HEK293 (cell line): ENCODE results near the gene THSD4.

Experiments used
- FEZF1 ChIP-seq: fragments of 450-650 bp; formaldehyde crosslinking; IDR thresholded peaks from 2 replicates; pipeline ENCODE4 v1.5.1; 2016; ENCODE audit warnings: missing biosample characterization, missing genetic modification characterization
- HIC1 ChIP-seq: fragments of 450-650 bp; formaldehyde crosslinking; IDR thresholded peaks from 2 replicates; pipeline ENCODE4 v1.5.1; 2016; ENCODE audit warnings: missing biosample characterization, missing genetic modification characterization
- KLF10 ChIP-seq: fragments of 450-650 bp; IDR thresholded peaks from 2 replicates; pipeline ENCODE4 v1.5.1; 2018; ENCODE audit warnings: missing biosample characterization, mild to moderate bottlenecking, missing genetic modification characterization
- MZF1 ChIP-seq: fragments of 450-650 bp; formaldehyde crosslinking; IDR thresholded peaks from 2 replicates; pipeline ENCODE4 v1.5.1; 2017; ENCODE audit warnings: missing biosample characterization, missing genetic modification characterization, borderline replicate concordance
- PRDM1 ChIP-seq: fragments of 450-650 bp; formaldehyde crosslinking; IDR thresholded peaks from 2 replicates; pipeline ENCODE4; 2016; ENCODE audit warnings: missing biosample characterization, missing genetic modification characterization
- SALL2 ChIP-seq: fragments of 450-650 bp; formaldehyde crosslinking; IDR thresholded peaks from 2 replicates; pipeline ENCODE4 v1.5.0; 2017; ENCODE audit warnings: missing biosample characterization, mild to moderate bottlenecking, missing genetic modification characterization, borderline replicate concordance
- SP2 ChIP-seq: fragments of 450-650 bp; formaldehyde crosslinking; IDR thresholded peaks from 2 replicates; pipeline ENCODE4 v1.5.1; 2016; ENCODE audit warnings: missing biosample characterization, missing genetic modification characterization
- ZBTB17 ChIP-seq: fragments of 450-650 bp; formaldehyde crosslinking; IDR thresholded peaks from 2 replicates; pipeline ENCODE4 v1.5.1; 2016; ENCODE audit warnings: missing biosample characterization, missing genetic modification characterization
- ZBTB20 ChIP-seq: fragments of 450-650 bp; formaldehyde crosslinking; IDR thresholded peaks from 2 replicates; pipeline ENCODE4 v1.5.1; 2016; ENCODE audit warnings: missing biosample characterization, missing genetic modification characterization
- ZFP37 ChIP-seq: fragments of 450-650 bp; formaldehyde crosslinking; IDR thresholded peaks from 2 replicates; pipeline ENCODE4 v1.5.1; 2016; ENCODE audit warnings: missing biosample characterization, missing genetic modification characterization
- ZFP69B ChIP-seq: fragments of 450-650 bp; formaldehyde crosslinking; IDR thresholded peaks from 2 replicates; pipeline ENCODE4 v1.5.1; 2016; ENCODE audit warnings: missing biosample characterization, missing genetic modification characterization
- ZNF184 ChIP-seq: fragments of 450-650 bp; IDR thresholded peaks from 2 replicates; pipeline ENCODE4 v1.5.1; 2018; ENCODE audit warnings: missing biosample characterization, mild to moderate bottlenecking, missing genetic modification characterization
- ZNF335 ChIP-seq: fragments of 450-650 bp; formaldehyde crosslinking; conservative IDR thresholded peaks from 2 replicates; pipeline ENCODE4 v1.5.1; 2016; ENCODE audit warnings: missing biosample characterization, missing genetic modification characterization
- ZNF341 ChIP-seq: fragments of 450-650 bp; formaldehyde crosslinking; IDR thresholded peaks from 2 replicates; pipeline ENCODE4; 2016; ENCODE audit warnings: low read depth, missing biosample characterization, missing genetic modification characterization
- ZNF362 ChIP-seq: fragments of 450-650 bp; formaldehyde crosslinking; IDR thresholded peaks from 2 replicates; pipeline ENCODE4 v1.5.1; 2016; ENCODE audit warnings: missing biosample characterization, missing genetic modification characterization
- ZNF366 ChIP-seq: fragments of 450-650 bp; formaldehyde crosslinking; conservative IDR thresholded peaks from 2 replicates; pipeline ENCODE4 v1.5.1; 2016; ENCODE audit warnings: missing biosample characterization, missing genetic modification characterization
- ZNF501 ChIP-seq: fragments of 450-650 bp; formaldehyde crosslinking; IDR thresholded peaks from 2 replicates; pipeline ENCODE4 v1.5.1; 2016; ENCODE audit warnings: missing biosample characterization, missing genetic modification characterization
- ZNF514 ChIP-seq: fragments of 450-650 bp; formaldehyde crosslinking; IDR thresholded peaks from 2 replicates; pipeline ENCODE4 v1.5.1; 2016; ENCODE audit warnings: missing biosample characterization, missing genetic modification characterization
- ZNF529 ChIP-seq: fragments of 450-650 bp; formaldehyde crosslinking; IDR thresholded peaks from 2 replicates; pipeline ENCODE4 v1.5.1; 2017; ENCODE audit warnings: missing genetic modification characterization, missing biosample characterization; ENCODE audit not compliant: insufficient replicate concordance
- ZNF561 ChIP-seq: fragments of 450-650 bp; IDR thresholded peaks from 2 replicates; pipeline ENCODE4 v1.5.1; 2018; ENCODE audit warnings: missing biosample characterization, missing genetic modification characterization, borderline replicate concordance
- ZNF580 ChIP-seq: fragments of 450-650 bp; formaldehyde crosslinking; IDR thresholded peaks from 2 replicates; pipeline ENCODE4 v1.5.1; 2016; ENCODE audit warnings: missing biosample characterization, missing genetic modification characterization
- ZNF600 ChIP-seq: fragments of 450-650 bp; formaldehyde crosslinking; IDR thresholded peaks from 2 replicates; pipeline ENCODE4 v1.5.1; 2016; ENCODE audit warnings: missing biosample characterization, missing genetic modification characterization
- ZNF623 ChIP-seq: fragments of 450-650 bp; formaldehyde crosslinking; IDR thresholded peaks from 2 replicates; pipeline ENCODE4 v1.5.1; 2016; ENCODE audit warnings: missing biosample characterization, missing genetic modification characterization
- ZNF629 ChIP-seq: fragments of 450-650 bp; formaldehyde crosslinking; IDR thresholded peaks from 2 replicates; pipeline ENCODE4 v1.5.1; 2017; ENCODE audit warnings: missing biosample characterization, missing genetic modification characterization
- ZNF658 ChIP-seq: fragments of 450-650 bp; formaldehyde crosslinking; IDR thresholded peaks from 2 replicates; pipeline ENCODE4; 2016; ENCODE audit warnings: missing biosample characterization, missing genetic modification characterization
- ZNF660 ChIP-seq: fragments of 450-650 bp; IDR thresholded peaks from 2 replicates; pipeline ENCODE4 v1.5.1; 2018; ENCODE audit warnings: missing biosample characterization, mild to moderate bottlenecking, missing genetic modification characterization
- ZNF677 ChIP-seq: fragments of 450-650 bp; IDR thresholded peaks from 2 replicates; pipeline ENCODE4 v1.5.0; 2018; ENCODE audit warnings: missing biosample characterization, mild to moderate bottlenecking, missing genetic modification characterization, moderate library complexity
- ZNF692 ChIP-seq: fragments of 450-650 bp; formaldehyde crosslinking; IDR thresholded peaks from 2 replicates; pipeline ENCODE4 v1.5.1; 2016; ENCODE audit warnings: missing biosample characterization, missing genetic modification characterization
- ZNF785 ChIP-seq: fragments of 450-650 bp; formaldehyde crosslinking; IDR thresholded peaks from 2 replicates; pipeline ENCODE4 v1.5.1; 2016; ENCODE audit warnings: missing biosample characterization, missing genetic modification characterization
- ZNF843 ChIP-seq: fragments of 450-650 bp; formaldehyde crosslinking; IDR thresholded peaks from 2 replicates; pipeline ENCODE4 v1.5.1; 2016; ENCODE audit warnings: missing biosample characterization, missing genetic modification characterization
- TF ChIP-seq, protein P1 (sequence below): fragments of 450-650 bp; formaldehyde crosslinking; IDR thresholded peaks from 2 replicates; pipeline ENCODE4 v1.5.1; 2016; ENCODE audit warnings: missing biosample characterization, missing genetic modification characterization
- TF ChIP-seq, protein P2 (sequence below): fragments of 450-650 bp; formaldehyde crosslinking; IDR thresholded peaks from 2 replicates; pipeline ENCODE4 v1.5.1; 2016; ENCODE audit warnings: missing biosample characterization, missing genetic modification characterization

The THSD4 gene

DNA sequence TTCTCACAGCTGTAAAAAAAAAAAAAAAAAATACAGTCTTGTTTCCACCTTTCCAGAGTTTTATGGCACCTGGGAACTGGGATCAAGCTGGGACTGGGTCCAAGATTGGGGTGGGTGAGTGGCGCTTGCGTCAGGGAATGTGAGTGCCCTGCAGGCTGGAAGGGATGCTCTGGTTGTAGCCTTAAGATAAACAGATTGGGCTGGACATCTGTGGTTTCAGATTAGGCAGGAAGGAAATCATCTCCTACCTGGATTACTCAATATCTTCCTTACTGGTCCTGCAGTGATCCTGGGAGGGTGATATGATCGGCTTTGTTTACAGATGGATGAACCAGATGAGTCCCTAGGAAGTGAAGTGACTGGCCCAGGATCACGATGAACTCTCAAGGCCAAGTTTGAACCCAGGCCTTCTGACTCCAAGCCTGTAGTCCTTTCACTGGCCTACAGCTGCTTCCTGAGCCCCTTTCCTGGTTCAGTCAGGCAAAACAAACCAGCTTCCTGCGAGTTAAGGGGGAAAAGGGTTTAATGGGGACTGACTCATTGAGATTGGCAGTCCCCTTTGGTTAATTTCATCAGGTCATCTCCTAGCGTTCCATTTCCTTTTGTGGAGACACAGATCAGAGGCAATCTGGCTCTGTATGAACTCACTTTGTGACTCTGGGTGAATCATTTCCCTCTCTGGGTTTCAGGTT is 179.8 kb downstream of the THSD4 start (continued):
- 0 out of 2 replicates have a peak, but pooled peaks have one; percentile 29 for TF ChIP-seq ZNF561 (tag by site-specific recombination)
- peak; percentile 24; the same call in 1 of the 2 replicates for TF ChIP-seq SP2
- peak; percentile 70 for TF ChIP-seq ZNF362
- TF ChIP-seq ZNF692 (tag by site-specific recombination) = peak; percentile 95
- peak; percentile 73; the same call in 1 of the 2 replicates for TF ChIP-seq ZFP37 (tag by site-specific recombination)
- 0 out of 2 replicates have a peak, but pooled peaks have one; percentile 4 for TF ChIP-seq ZNF623 (tag by site-specific recombination)
- TF ChIP-seq ZBTB20 (tag by site-specific recombination) = peak; percentile 69
- peak; percentile 60; the same call in 1 of the 2 replicates for TF ChIP-seq HIC1 (tag by site-specific recombination)
- TF ChIP-seq ZNF366 = peak; percentile 70
- TF ChIP-seq ZBTB17 = peak; percentile 74
- peak; percentile 62; the same call in 1 of the 2 replicates for TF ChIP-seq ZNF580 (tag by site-specific recombination)
- TF ChIP-seq ZFP69B (tag by site-specific recombination) = peak; percentile 93
- TF ChIP-seq, protein P1, sequence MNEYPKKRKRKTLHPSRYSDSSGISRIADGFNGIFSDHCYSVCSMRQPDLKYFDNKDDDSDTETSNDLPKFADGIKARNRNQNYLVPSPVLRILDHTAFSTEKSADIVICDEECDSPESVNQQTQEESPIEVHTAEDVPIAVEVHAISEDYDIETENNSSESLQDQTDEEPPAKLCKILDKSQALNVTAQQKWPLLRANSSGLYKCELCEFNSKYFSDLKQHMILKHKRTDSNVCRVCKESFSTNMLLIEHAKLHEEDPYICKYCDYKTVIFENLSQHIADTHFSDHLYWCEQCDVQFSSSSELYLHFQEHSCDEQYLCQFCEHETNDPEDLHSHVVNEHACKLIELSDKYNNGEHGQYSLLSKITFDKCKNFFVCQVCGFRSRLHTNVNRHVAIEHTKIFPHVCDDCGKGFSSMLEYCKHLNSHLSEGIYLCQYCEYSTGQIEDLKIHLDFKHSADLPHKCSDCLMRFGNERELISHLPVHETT (tag by site-specific recombination) = peak; percentile 42
- TF ChIP-seq ZNF658 (tag by site-specific recombination) = no peak
- TF ChIP-seq ZNF501 (tag by site-specific recombination) = 0 out of 2 replicates have a peak, but pooled peaks have one; percentile 26
- TF ChIP-seq, protein P2, sequence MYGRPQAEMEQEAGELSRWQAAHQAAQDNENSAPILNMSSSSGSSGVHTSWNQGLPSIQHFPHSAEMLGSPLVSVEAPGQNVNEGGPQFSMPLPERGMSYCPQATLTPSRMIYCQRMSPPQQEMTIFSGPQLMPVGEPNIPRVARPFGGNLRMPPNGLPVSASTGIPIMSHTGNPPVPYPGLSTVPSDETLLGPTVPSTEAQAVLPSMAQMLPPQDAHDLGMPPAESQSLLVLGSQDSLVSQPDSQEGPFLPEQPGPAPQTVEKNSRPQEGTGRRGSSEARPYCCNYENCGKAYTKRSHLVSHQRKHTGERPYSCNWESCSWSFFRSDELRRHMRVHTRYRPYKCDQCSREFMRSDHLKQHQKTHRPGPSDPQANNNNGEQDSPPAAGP (tag by site-specific recombination) = no peak
- 0 out of 2 replicates have a peak, but pooled peaks have one; percentile 70 for TF ChIP-seq ZNF184
- no peak for TF ChIP-seq ZNF341 (tag by site-specific recombination)
- TF ChIP-seq ZNF335 = peak; percentile 80
- TF ChIP-seq ZNF529 = no peak
- no peak; the same call in 1 of the 2 replicates for TF ChIP-seq ZNF677 (tag by site-specific recombination)
- no peak for TF ChIP-seq KLF10
- TF ChIP-seq MZF1 = peak; percentile 79
- no peak for TF ChIP-seq ZNF514 (tag by site-specific recombination)
- TF ChIP-seq ZNF600 = peak; percentile 70
- 0 out of 2 replicates have a peak, but pooled peaks have one; percentile 40 for TF ChIP-seq SALL2
- peak; percentile 92 for TF ChIP-seq ZNF660 (tag by site-specific recombination)
- peak; percentile 79 for TF ChIP-seq ZNF629 (tag by site-specific recombination)
- TF ChIP-seq ZNF785 = no peak
- peak; percentile 46; the same call in 1 of the 2 replicates for TF ChIP-seq ZNF843 (tag by site-specific recombination)
- TF ChIP-seq PRDM1 (tag by site-specific recombination) = peak; percentile 17; the same call in 1 of the 2 replicates
- TF ChIP-seq FEZF1 (tag by site-specific recombination) = no peak
